Endometrium (tissue), 2 donors: ENCODE data around the gene LRRC14B.
"Not testable (repeated sequence)": the region's sequence is repeated elsewhere in the genome, so short reads cannot be mapped to it uniquely, and the experiment has no call there.

Source experiments
- FAIRE-seq: peaks from 2 replicates; lab custom pipeline; 2012; peaks lifted over from hg19 to GRCh38; lab: Jason Lieb, UNC
- donor health status: control.
- donor health status: control.

LRRC14B gene

DNA sequence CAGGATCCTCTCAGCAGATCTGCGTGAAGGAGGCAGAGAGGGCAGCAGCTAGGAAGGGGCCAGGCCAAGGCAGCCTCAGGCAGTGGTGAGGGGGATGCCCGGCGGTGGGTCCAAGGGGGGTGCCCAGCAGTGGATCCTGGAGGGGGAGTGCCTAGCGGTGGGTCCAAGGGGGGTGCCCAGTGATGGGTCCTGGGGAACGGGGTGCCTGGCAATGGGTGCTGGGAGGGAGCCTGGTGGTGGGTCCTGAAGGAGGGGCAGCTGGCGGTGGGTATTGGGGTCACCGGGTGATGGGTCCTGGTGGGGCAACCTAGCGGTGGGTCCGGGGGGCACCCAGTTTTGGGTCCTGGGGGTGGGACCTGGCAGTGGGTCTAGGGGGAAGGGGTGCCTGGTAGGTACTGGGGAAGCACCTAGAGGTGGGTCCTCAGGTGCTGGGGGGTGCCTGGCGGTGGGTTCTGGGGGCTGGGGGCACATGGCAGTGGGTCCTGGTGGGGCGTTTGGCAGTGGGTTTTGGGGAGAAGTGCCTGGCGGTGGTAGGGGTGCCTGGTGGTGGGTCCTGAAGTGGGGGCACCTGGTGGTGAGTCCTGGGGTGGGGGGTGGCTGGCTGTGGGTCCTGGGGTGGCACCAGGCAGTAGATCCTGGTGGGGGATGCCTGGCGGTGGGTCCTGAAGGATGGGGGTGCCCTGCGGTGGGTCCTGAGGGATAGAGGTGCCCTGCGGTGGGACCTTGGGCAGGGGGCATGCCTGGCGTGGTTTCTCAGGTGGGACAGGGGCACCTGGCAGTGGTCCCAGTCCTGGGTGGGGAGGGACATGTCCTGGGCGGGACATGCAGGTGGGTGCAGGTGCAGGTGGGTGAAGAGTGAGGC lies 1.9 kb downstream of the LRRC14B start:
- FAIRE-seq = no peak

DNA sequence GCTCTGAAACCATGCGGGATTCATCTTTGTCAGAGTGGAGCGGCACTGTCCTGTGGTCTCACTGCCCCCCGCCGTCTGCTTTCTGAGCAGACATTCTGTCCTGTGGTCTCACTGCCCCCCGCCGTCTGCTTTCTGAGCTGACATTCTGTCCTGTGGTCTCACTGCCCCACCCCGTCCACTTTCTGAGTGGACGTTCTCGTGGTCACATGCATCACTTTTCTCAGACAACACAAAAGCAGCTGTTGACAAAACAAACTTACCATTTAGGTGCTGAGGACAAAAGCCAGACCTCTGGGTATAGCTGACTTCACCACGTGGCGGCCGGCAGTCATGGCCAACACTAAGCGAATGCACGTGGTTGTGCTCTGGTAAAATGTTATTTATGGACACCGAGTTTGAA lies 2.8 kb downstream of the LRRC14B start:
- no peak for FAIRE-seq

GRCh38 chr5:194603-195209 lies 3.4 kb downstream of the LRRC14B start:
- no peak for FAIRE-seq

DNA sequence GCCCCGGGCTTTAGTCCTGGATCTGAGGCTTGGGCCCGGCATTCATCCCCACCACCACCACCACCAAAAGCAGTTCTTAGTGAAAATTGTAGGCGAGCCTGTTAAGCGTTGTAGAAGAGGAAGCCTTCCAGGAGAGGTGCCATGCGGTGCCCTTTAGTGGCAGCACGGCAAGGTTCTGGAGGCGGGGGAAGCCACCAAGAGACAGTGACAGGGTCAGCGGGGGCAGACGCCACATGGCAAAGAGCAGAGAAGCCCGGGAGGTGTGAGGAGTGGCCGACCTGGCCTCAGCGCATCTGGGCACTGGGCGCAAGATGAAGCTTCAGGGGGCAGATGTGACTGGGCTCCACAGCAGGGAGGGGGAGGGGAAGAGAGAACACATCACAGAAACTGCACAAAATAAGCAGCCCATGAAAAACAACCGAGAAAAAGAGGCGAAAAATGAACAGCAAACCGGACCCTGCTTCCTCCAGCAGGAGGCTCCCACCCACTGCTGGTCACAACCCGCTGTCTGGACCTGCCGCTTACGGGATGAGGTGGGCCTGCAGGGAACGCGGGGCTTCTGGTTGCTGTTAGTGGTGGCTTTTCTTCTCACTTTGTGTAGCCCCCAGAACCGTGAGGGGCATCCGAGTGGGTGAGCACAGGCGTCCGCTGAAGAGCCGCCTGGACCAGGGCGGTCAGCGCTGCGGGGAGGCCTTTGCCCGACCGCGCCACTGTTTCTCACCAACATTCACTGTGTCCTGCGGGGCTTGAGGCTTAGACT lies 4.3 kb downstream of the LRRC14B start:
- FAIRE-seq = no peak

DNA sequence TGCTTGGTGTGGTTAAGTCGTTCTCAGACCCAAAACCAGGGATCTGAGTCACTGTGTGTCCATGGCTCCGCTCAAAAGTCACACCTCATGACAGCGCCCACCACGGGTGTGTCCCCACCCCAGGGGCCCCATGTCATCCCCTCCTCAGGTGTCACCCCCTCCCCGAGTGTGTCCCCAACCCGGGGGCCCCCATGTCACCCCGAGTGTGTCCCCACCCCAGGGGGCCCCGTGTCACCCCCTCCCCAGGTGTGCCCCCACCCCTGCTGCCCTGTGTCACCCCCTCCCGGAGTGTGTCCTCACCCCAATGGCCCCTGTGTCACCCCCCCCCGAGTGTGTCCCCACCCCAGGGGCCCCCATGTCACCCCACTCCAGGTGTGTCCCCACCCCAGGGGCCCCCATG lies 5.1 kb downstream of the LRRC14B start:
- FAIRE-seq = no peak

- FAIRE-seq = not testable (repeated sequence)
Measured at GRCh38 chr5:197031-197430, 5.7 kb downstream of the LRRC14B start.

GRCh38 chr5:197892-198489 lies 6.7 kb downstream of the LRRC14B start:
- no peak for FAIRE-seq

DNA sequence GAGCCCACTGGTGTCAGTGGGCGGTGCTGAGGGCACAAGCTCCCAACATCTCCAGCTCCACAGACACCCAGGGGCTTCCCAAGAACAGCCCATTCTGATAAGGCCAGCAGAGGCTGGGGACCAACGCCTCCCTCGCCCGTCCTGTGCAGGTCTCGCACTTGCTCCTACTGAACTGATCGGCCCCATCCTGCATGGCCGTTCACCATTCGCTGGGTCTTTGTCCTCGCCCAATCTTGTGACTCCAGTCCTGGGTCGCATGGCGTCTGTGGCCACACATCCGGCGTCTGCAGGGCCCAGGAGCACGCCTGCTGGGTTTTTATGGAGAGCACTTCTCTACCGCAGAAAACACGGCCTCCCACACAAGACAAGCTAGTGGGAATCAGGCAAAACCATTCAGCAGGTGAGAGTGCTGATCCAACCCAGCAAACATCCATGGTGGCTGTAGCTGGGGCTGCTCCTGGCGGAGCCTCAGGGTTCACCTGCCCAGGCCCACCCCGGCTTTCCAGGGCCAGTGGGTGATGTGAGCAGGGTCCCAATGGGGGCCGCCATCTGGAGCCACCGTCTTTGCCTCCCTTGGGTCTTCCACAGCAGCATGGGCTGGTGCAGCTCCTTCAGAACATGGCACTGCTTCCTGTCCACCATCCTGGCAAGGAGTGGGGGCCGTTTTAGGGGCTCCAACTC lies 7.4 kb downstream of the LRRC14B start:
- no peak for FAIRE-seq

- no peak for FAIRE-seq
Measured at GRCh38 chr5:199197-199949, 8.1 kb downstream of the LRRC14B start.

GRCh38 chr5:199950-200645 lies 8.8 kb downstream of the LRRC14B start:
- FAIRE-seq = no peak

DNA sequence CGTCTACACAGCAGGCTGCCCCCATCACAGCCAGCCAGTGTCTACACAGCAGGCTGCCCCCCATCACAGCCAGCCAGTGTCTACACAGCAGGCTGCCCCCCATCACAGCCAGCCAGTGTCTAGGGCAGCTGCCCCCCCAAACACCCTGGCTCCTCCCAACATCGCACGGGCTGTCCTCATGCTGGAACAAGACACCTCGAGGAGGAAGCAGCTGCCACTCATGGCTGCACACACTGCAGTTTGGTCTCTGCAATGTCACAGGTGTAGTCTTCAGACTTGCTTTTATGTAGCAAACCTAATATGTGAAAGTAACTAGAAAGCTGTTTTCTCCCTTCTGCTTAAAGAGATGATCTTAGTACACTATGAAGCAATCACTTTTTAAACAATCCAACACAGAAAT lies 9.7 kb downstream of the LRRC14B start:
- no peak for FAIRE-seq

DNA sequence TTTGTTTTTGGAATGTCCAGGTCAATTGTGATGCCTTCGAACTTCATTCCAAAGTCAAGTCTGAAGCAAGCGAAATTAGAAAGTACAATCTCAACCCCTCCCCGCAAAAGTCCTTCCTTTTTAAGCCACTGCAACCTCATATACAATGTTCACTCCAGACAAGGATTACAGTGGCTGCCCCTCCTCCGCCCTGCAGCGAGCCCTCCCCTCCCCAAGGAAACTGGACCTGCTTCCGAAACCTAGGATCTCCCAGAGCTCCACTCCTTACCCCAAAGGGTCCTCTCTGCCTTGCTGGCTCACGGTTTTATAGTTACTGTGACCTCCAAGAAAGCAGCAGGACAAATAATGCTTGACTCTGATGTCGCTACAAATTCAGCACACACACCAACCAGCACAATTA lies 10.4 kb downstream of the LRRC14B start:
- no peak for FAIRE-seq

- no peak for FAIRE-seq
Measured at GRCh38 chr5:203246-203930, 12.1 kb downstream of the LRRC14B start.

DNA sequence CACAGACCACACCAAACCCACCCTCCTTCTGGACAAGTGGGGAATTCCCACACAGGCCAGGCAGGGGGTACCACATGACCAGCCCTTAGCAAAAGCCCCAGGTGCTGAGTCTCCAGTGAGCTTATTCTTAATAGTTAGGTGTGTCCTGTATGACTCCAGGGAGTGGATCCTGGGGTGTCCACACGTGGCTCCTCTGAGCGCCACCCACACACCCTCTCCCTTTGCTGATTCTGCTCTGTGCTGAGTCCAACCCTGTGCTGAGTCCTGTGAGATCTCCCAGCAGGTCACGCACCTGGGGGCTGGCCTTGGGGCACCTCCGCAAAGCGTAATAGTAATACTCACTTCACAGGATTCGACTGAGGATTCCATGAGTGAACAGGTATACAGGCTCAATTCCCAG lies 12.7 kb downstream of the LRRC14B start:
- no peak for FAIRE-seq

GRCh38 chr5:204462-204861 lies 13.2 kb downstream of the LRRC14B start:
- no peak for FAIRE-seq

GRCh38 chr5:204966-205670 lies 13.8 kb downstream of the LRRC14B start:
- FAIRE-seq = no peak

DNA sequence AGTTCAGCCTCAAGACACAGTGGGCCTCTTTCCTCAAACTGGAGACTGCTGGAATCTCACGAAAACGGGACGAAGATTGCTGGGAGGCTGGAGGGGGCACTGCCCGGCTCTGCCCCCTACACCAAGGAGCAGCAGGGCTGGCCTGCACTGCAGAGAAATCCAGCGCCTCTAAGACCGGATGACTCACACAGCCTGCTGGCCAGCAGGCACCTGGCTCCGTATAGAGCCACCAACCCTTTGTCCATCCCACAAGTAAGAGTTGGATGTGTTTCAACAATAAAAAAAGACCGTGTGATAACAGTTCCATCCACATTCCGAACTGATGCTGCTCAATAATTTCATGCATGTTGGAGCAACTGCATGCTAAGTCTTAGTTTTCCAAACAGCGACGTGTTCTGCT lies 15.1 kb downstream of the LRRC14B start:
- no peak for FAIRE-seq

DNA sequence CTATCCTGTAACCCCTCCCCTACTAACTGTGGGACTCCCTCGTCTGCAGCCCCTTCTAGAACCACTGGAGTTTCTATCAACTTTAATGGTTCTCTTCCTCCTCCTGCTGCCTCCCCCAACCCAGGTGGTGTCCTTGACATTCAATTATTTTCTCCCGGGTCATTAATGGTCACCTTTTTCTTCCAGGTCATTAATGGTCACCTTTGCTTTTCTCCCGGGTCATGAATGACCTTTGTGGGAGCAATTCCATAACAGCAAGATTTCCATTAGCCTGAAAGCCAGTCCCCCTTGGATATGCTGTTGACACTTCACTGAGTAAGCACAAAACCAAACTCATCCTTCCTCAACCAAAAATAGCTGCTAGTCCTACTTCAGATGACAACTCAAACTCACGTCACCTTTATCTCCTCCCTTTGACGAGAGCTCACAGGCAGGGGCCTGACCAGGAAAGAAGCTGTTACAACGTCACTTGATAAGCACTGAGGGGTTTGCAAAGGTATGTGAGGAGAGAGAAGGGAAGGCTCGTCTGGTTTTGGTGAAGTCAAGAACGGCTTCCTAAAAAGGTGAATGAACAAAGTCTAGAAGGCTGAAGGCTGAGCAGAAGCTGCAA lies 15.7 kb downstream of the LRRC14B start:
- no peak for FAIRE-seq

GRCh38 chr5:207599-207998 lies 16.3 kb downstream of the LRRC14B start:
- FAIRE-seq = no peak
